GM12873 (cell line): ENCODE measurements around the gene TCAIM.

Experiments
- TF ChIP-seq, protein P1 (sequence below): IDR thresholded peaks from 2 replicates; pipeline ENCODE4 v1.5.1; 2012; ENCODE audit warnings: low read depth, mild to moderate bottlenecking, moderate library complexity, low read length, control low read depth; ENCODE audit not compliant: insufficient read depth; ENCODE audit errors: missing control alignments

TCAIM gene, protein sequence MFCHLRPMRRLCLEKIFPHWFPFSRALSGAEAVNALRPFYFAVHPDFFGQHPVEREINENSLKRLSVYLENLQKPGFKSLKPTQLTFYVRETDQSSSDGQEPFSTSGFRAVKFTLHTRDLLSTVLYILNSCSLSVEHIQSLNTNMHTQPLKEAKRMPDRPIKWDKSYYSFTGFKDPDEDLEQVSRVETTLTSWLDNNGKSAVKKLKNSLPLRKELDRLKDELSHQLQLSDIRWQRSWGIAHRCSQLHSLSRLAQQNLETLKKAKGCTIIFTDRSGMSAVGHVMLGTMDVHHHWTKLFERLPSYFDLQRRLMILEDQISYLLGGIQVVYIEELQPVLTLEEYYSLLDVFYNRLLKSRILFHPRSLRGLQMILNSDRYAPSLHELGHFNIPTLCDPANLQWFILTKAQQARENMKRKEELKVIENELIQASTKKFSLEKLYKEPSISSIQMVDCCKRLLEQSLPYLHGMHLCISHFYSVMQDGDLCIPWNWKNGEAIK

DNA sequence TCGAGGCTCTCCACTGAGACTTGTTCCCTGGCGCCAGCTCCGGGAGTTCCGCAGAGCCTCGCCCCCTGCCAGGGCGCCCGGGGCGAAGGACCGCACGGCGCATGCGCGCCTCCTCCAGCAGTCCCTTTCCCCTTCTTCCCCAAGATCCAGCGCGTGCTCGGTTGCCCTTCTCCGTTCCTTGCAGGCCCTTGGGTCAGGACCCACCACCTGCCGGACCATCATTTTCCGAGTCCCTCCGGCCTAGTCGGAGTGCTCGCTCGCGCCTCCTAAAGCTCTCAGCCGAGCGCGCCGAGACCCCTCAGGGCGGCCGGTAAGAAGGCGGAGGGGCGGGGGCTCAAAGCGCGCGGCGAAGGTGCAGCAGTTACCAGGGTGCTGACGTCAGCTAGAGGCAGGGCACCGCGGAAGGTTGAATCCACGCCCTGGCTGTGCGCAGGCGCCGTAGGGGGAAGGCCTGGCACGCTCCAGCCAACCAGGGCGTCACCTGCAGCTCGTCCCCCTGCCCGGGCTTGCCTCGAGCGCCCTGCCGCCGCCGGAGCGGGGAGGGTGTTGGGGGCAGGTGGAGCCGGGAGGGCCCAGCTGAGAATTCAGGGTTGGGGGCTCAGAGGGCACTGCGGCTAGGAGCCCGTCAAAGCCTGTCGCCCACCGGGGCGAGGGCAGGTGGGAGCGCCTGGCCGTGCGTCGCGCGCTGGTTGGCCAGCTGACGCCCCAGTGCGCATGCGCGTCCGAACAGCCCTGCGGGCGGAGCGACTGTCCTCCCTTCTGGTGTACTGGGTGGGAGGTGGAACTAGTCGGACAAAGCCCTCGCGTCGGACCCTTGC lies at the start of gene TCAIM:
TSS of gene TCAIM (plus strand) at position 757 of the 818 bp plus-strand sequence. CDS start 16,017 bp downstream, outside the sequence.
- TF ChIP-seq, protein P1, sequence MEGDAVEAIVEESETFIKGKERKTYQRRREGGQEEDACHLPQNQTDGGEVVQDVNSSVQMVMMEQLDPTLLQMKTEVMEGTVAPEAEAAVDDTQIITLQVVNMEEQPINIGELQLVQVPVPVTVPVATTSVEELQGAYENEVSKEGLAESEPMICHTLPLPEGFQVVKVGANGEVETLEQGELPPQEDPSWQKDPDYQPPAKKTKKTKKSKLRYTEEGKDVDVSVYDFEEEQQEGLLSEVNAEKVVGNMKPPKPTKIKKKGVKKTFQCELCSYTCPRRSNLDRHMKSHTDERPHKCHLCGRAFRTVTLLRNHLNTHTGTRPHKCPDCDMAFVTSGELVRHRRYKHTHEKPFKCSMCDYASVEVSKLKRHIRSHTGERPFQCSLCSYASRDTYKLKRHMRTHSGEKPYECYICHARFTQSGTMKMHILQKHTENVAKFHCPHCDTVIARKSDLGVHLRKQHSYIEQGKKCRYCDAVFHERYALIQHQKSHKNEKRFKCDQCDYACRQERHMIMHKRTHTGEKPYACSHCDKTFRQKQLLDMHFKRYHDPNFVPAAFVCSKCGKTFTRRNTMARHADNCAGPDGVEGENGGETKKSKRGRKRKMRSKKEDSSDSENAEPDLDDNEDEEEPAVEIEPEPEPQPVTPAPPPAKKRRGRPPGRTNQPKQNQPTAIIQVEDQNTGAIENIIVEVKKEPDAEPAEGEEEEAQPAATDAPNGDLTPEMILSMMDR: no peak

DNA sequence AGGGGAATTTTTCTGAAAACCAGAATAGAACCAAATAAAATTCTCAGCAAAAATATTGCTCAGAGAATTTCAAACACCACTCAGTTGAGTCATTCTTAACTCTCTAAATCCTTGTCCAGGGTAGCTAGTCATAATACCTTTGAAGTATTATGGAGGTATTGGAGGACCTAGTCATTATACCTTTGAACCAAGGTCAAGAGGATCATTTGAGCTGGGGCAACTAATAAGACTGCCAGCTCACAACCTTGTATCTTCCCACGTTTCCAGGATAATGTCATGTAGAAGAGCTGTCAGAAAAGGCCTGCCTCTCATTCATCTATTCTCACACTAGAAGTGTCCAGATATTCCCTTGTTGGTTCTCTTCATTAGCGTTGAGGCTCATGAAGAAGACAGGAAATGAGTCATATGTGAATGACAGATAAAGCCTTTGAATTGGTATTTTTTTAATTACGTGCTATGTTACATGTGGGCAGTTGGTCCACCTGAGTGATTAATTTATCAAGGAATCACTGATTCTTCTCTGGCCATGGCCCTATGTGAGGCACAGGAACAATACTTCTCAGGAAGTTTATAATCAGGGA lies 48.6 kb upstream of the TCAIM start:
- TF ChIP-seq, protein P1: no peak

DNA sequence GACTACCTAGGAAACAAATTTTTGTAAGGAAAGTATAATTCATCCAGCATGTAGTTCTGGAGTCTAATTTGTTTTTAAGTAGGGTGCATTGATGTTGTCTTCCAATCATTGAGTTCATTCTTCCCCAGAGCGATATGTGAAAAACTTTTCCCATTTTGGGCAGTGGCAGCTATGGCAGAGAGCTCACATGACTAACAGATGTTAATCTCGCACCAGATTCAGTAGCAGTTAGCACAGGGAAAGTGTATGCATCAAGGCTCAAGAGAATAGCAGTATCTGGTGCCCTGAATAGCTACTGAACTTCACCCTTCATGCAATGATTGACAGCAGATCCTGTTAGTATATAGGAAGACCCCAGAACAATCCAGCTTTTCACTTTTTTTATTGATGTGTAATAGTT lies 46.3 kb upstream of the TCAIM start:
- TF ChIP-seq, protein P1: no peak

DNA sequence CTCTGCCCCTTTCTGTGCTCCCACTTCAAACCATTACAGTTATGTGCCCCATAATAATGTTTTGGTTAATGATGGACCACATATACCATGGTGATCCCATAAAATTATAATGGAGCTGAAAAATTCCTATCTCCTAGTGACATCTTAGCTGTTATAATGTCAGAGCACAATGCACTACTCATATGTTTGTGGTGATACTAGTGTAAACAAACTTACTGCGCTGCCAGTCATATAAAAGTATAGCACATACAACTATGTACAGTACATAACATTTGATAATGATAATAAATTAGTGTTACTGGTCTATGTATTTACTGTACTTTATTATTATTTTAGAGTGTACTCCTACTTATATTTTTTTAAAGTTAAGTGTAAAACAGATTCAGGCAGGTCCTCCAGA lies 45.6 kb upstream of the TCAIM start:
- TF ChIP-seq, protein P1: no peak

DNA sequence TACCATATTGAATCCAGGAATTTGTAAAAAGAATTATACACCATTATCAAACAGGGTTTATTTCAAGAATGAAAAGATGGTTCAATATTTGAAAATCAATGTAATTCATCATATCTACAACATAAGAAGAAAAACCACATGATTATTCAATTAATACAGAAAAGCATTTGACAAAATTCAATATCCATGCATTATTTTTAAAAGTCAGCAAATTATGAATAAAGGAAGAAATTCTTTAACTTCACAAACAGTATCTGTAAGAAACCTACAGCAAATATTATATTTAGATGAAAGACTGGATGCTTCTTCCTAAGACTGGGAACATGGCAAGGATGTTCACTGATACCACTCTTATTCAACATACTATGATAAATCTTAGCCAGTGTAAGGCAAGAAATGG lies 41.3 kb upstream of the TCAIM start:
- TF ChIP-seq, protein P1: no peak

DNA sequence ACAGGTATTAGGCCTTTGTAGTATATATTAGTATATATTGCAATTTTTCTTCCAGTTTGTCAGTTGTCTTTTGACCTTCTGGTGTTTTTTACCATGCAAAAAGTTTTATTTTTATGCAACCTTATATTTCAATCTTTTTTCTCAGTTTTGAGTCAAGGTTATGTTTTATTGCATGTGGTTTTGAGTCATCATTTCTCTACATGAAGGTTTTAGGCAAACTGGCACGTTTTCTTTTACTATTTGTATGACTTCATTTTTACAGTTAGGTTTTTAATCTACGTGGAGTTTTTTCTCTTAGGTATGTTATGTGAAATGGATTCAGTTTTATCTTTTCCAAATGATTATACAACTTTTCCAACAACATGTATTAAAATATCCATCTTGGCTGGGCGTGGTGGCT lies 36.8 kb upstream of the TCAIM start:
- TF ChIP-seq, protein P1: no peak

DNA sequence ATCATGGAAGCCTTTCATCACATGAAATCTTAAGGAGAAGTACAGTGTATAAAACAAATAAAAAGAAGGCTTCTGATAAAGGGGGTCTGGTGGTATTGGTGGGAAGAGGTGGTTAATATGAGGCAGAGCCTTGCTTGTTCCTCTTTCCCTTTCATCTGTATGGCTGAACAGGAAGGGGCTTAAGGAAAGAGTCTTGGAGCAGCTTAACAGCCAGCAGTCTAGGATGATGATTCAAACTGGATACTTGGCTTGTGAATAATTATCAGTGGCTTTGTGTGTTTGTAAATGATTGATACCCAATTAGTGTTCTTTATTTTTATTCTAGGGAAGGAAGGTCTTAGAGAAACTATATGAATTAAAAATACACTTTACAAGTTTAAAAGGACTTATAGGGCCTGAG lies 29.1 kb upstream of the TCAIM start:
- TF ChIP-seq, protein P1: no peak
